Uterus (tissue), 4 donors: ENCODE results near the gene KRT7. TPM values are rescaled to one million over a fixed set of nuclear protein-coding genes. Genes with fewer than 3 reads are reported as not detected.

ENCODE experiments used
- DNase-seq, 2 donors: peaks; one replicate each; pipeline ENCODE4 v3.0.0-alpha.2; 2019 to 2020
- H3K27ac ChIP-seq, 2 donors: fragments of 200-600 bp; sonication (generic); 1 replicate in 1 of 2; 2 replicates in 1 of 2; pipeline ENCODE4 v1.5.1; 2016 to 2018
- H3K27me3 ChIP-seq, 2 donors: fragments of 200-600 bp; sonication (generic); one replicate each; pipeline ENCODE4 v1.5.1; 2018 to 2019; ENCODE audit warnings: control low read depth in 1 of 2
- H3K36me3 ChIP-seq, 2 donors: fragments of 200-600 bp; sonication (generic); one replicate each; pipeline ENCODE4 v1.5.1; 2019; ENCODE audit warnings: control low read depth in 1 of 2
- H3K4me1 ChIP-seq, 2 donors: fragments of 200-600 bp; sonication (generic); one replicate each; pipeline ENCODE4 v1.5.1; 2018 to 2019; ENCODE audit warnings: control low read depth in 1 of 2
- H3K4me3 ChIP-seq, 2 donors: fragments of 200-600 bp; sonication (generic); 1 replicate in 1 of 2; 2 replicates in 1 of 2; pipeline ENCODE4 v1.5.1; 2018 to 2019; ENCODE audit warnings: mild to moderate bottlenecking in 1 of 2
- H3K9me3 ChIP-seq, 2 donors: fragments of 200-600 bp; sonication (generic); one replicate each; pipeline ENCODE4 v1.5.1; 2019; ENCODE audit warnings: control low read depth in 1 of 2
- CTCF ChIP-seq, 4 experiments: fragments of 200-600 bp in 2 of 4; fragments of 450-650 bp in 2 of 4; sonication (generic) in 2 of 4; IDR thresholded peaks; one replicate each; pipeline ENCODE4 v1.5.1; 2016 to 2019; ENCODE audit warnings: antibody characterized with exemption in 4 of 4, mild to moderate bottlenecking in 2 of 4, moderate library complexity in 1 of 4
- POLR2A ChIP-seq, 2 donors: fragments of 450-650 bp; IDR thresholded peaks; one replicate each; pipeline ENCODE4 v1.6.1; 2016; ENCODE audit warnings: antibody characterized with exemption in 2 of 2, mild to moderate bottlenecking in 1 of 2, moderate library complexity in 1 of 2
- intact Hi-C: fragments of 100-400 bp; cut with DNase I; formaldehyde crosslinking; loops from one replicate; pipeline ENCODE4 v1.15.1; 2023; ENCODE audit warnings: low total_unique reads
- total RNA-seq, 4 donors: library from RNA; depleted of rRNA in 3 of 4; stranded (reverse); fragments of >200 nt in 3 of 4; gene quantifications; one replicate each; pipeline versions ENCODE4 v1.1.0 to v1.2.4, GENCODE V29; 2014 to 2023
- donor health status: DM: yes; HTN: yes; CAD: no.

KRT7 gene
- total RNA-seq, 4 donors from 2014 or later: 2.1 to 51.2 (median 5.1) TPM; not detected in 1

DNA sequence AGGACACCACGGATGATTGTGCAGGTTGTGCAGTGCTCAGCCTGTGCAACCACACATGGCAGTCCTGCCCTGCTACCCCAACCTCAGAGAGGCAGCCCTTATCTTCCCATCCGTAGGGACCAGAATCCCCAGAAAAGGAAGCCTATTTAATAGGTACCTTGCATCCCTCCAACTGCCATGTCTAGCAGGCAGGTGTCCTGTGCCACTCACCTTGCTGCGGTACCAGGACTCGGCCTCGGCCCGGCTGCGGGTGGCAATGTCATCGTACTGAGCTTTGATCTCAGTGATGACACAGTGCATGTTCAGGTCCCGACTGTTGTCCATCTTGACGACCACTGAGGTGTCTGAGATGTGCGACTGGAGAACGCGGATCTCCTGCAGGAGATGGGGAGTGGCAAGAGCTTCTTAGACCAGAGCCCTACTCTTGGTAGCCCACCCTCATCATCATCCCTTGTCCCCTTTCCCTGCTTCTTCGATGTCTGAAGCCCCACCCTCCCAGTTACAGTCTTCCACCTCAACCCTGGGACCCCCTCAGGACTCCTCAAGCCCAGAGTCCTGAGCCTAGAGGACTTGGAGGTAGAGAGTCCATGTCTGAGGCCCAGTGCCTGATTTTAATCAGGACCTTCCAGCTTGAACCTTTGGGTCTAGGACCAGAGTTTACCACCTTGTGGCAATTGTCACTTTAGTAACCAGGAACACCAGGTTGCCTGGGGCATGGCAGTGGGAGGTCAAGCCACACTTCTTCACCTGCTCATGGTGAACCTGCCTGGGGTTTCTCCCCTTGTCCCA, 20.5 kb downstream of the KRT7 start:
- intact Hi-C loops: no loop called here
- TF ChIP-seq CTCF (IDR thresholded peaks at IDR 0.05) (no peak), POLR2A (IDR thresholded peaks at IDR 0.05) (no peak)
- H3K4me1 ChIP-seq: peaks cover 0 to 4% of the 10 kb centered on the region in 2 donors
- H3K36me3 ChIP-seq: no peaks in the 10 kb centered on the region
- no peak overlapping the region for H3K27ac ChIP-seq
- H3K4me3 ChIP-seq: no peak overlapping the region
- H3K27me3 ChIP-seq: peaks cover 0 to 4% of the 10 kb centered on the region in 2 donors
- H3K9me3 ChIP-seq: no peaks in the 10 kb centered on the region
- no peak for DNase-seq

- no peak overlapping the region for H3K4me3 ChIP-seq
- H3K4me1 ChIP-seq: peaks cover 0 to 8% of the 10 kb centered on the region in 2 donors
- no peak overlapping the region for H3K27ac ChIP-seq
- no peaks in the 10 kb centered on the region for H3K36me3 ChIP-seq
- H3K9me3 ChIP-seq: no peaks in the 10 kb centered on the region
- peaks cover 0 to 8% of the 10 kb centered on the region in 2 donors for H3K27me3 ChIP-seq
- TF ChIP-seq CTCF (IDR thresholded peaks at IDR 0.05) (no peak), POLR2A (IDR thresholded peaks at IDR 0.05) (no peak)
- intact Hi-C loops: no loop called here
- DNase-seq: no peak
Measured at GRCh38 chr12:52254180-52254964, 21.3 kb downstream of the KRT7 start.

GRCh38 chr12:52254965-52255751, 22.1 kb downstream of the KRT7 start:
- Histone ChIP-seq H3K27me3 (peaks cover 0 to 8% of the 10 kb centered on the region in 2 donors), H3K4me3 (no peak overlapping the region), H3K9me3 (no peaks in the 10 kb centered on the region), H3K27ac (no peak overlapping the region), H3K36me3 (no peaks in the 10 kb centered on the region), H3K4me1 (peaks cover 0 to 8% of the 10 kb centered on the region in 2 donors)
- TF ChIP-seq POLR2A (IDR thresholded peaks at IDR 0.05) (no peak), CTCF (IDR thresholded peaks at IDR 0.05) (no peak)
- intact Hi-C loops: no loop called here
- DNase-seq: no peak

- TF ChIP-seq POLR2A (IDR thresholded peaks at IDR 0.05) (no peak), CTCF (IDR thresholded peaks at IDR 0.05) (no peak)
- no peaks in the 10 kb centered on the region for H3K9me3 ChIP-seq
- DNase-seq: no peak
- H3K4me1 ChIP-seq: peaks cover 0 to 8% of the 10 kb centered on the region in 2 donors
- intact Hi-C loops: no loop called here
- no peak overlapping the region for H3K4me3 ChIP-seq
- H3K27me3 ChIP-seq: peaks cover 0 to 8% of the 10 kb centered on the region in 2 donors
- H3K36me3 ChIP-seq: no peaks in the 10 kb centered on the region
- no peak overlapping the region for H3K27ac ChIP-seq
Measured at GRCh38 chr12:52255926-52256583, 23.0 kb downstream of the KRT7 start.
